HAP-1 (cell line): ENCODE data around the gene ORC3.
"Not testable (repeated sequence)": the region's sequence is repeated elsewhere in the genome, so short reads cannot be mapped to it uniquely, and the experiment has no call there.

ENCODE experiments used
- DNase-seq, 2 experiments: peaks; one replicate each; pipeline ENCODE4 v3.0.0-alpha.2; 2016 to 2020; ENCODE audit warnings: low spot score in 2 of 2
- H3K27me3 ChIP-seq: fragments of 250-450 bp; sonication (Bioruptor Pico); 2 replicates; pipeline ENCODE4 v1.5.1; 2020; ENCODE audit warnings: low read depth, mild to moderate bottlenecking, moderate library complexity
- H3K36me3 ChIP-seq: fragments of 250-450 bp; sonication (Bioruptor Pico); replicated peaks from 2 replicates; pipeline ENCODE4 v1.5.1; 2020; ENCODE audit warnings: mild to moderate bottlenecking
- H3K4me1 ChIP-seq: fragments of 250-450 bp; sonication (Bioruptor Pico); 2 replicates; pipeline ENCODE4 v1.5.1; 2020; ENCODE audit warnings: mild to moderate bottlenecking
- H3K4me3 ChIP-seq: fragments of 250-450 bp; sonication (Bioruptor Pico); 2 replicates; pipeline ENCODE4 v1.5.1; 2020; ENCODE audit warnings: mild to moderate bottlenecking, moderate library complexity
- H3K9me3 ChIP-seq: fragments of 250-450 bp; sonication (Bioruptor Pico); 2 replicates; pipeline ENCODE4 v1.5.1; 2020; ENCODE audit warnings: mild to moderate bottlenecking, moderate library complexity
- in situ Hi-C: fragments of 300-500 bp; cut with MboI; formaldehyde crosslinking; loops from 3 replicates; pipeline ENCODE4 v1.14.3; 2020; ENCODE audit warnings: low sequenced_read_pairs, inconsistent platforms, mixed read lengths

The ORC3 gene

DNA sequence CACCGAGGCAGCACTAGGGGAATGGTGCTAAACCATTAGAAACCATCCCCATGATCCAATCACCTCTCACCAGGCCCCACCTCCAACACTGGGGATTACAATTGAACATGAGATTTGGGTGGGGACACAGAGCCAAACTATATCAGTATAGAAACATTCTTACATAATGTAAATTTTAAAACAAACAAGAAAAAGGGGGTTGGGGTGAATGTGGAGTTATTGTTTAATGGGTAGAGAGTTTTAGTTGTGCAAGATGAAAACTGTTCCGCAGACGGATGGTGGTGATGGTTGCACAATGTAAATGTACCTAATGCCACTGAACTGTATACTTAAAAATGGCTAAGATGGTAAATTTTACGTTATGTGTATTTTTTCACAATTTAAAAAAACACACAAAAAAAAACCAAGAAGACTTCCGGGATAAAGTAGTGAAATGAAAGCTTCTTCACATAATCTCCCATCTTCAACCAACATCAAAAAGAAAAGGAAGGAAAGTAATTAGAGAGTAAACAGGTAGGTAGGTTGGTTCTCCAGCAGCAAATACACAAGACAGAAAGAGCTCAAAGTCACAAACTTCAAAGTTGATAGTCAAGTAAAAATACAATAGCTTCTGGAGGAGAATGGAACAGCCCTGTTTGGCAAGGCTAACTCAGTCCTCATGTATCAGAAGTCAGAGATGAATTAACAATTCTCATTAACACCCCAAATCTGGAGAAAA is 16.5 kb upstream of the ORC3 start:
- Histone ChIP-seq H3K27me3 (no peaks in the 10 kb centered on the region), H3K4me3 (no peak overlapping the region), H3K9me3 (no peaks in the 10 kb centered on the region), H3K36me3 (no peaks in the 10 kb centered on the region), H3K4me1 (peaks cover 10% of the 10 kb centered on the region)
- no peak for DNase-seq
- in situ Hi-C loops, result no loop called here

DNA sequence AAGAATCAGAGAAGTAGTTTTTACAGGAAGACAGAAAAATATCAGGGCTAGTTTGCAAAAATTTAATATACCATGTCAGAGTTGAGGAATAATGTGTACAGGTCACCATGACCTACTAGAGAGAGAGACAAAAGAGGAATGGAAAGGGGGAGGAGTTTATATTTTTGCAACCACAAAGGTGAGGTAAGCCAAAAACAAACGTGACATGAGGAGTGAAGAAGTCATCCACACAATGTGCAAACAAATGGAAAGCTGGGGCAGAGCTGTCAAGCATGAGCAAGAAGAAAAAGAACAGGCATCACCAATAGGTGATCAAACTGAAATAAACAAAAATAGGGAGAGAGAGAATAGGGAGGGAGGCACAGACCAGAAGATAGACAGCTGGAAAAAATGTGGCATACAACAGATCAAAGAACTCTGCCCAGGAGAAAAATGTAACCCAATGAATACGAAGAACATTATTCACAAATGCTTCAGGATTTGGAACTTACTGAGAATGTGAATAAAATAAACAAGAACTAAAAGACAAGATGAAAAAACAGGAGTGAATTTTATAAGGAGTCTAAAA is 15.6 kb upstream of the ORC3 start:
- H3K9me3 ChIP-seq, result no peaks in the 10 kb centered on the region
- in situ Hi-C loops, result no loop called here
- H3K4me3 ChIP-seq, result no peak overlapping the region
- no peaks in the 10 kb centered on the region for H3K27me3 ChIP-seq
- DNase-seq, result no peak
- peaks cover 17% of the 10 kb centered on the region for H3K4me1 ChIP-seq
- peaks cover 4% of the 10 kb centered on the region; the same call in 1 of the 2 replicates for H3K36me3 ChIP-seq

DNA sequence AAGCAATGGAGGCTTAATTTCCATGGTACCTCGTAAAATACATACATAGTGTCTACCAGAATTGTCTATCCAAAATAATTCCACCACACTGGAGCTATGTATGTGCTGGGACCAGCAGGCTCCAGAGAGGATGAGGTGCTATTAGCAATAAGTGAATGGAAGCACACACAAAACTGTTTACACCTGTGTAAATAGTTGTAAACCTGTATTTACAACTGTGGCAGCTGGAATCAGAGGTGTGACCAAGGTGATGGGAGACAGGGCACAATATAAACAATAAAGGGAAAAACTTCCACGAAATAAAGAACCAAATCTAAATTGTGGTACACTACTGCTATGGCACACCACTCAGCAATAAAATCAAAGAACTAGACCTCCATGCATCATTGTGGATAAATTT is 14.5 kb upstream of the ORC3 start:
- peaks cover 4% of the 10 kb centered on the region; the same call in 1 of the 2 replicates for H3K36me3 ChIP-seq
- H3K4me1 ChIP-seq, result peaks cover 17% of the 10 kb centered on the region
- DNase-seq, result no peak
- in situ Hi-C loops, result no loop called here
- H3K27me3 ChIP-seq, result no peaks in the 10 kb centered on the region
- no peaks in the 10 kb centered on the region for H3K9me3 ChIP-seq
- no peak overlapping the region for H3K4me3 ChIP-seq

DNA sequence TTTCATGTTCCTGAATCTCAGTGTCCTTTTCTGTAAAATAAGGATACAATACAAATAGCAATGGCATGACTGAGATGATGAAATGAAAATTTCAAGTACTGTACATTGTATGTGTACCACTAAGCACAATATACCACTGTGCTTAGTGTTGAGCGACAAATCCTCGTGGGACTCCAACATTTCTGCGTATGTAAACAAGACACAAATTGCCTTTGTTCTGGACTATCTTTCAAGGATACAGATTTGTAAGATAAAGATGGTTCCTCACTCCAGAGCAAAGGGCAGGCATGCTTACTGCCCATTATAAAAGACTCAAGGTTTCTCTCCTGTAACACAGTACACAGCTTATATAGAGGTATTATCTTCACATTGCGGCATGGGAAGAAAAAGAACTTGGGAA is 6.1 kb upstream of the ORC3 start:
- Histone ChIP-seq H3K4me3 (no peak overlapping the region), H3K36me3 (peaks cover 34% of the 10 kb centered on the region), H3K27me3 (no peaks in the 10 kb centered on the region), H3K9me3 (no peaks in the 10 kb centered on the region), H3K4me1 (peaks cover 35% of the 10 kb centered on the region)
- DNase-seq, result peak; percentile 45 to 62
- in situ Hi-C loops, result no loop called here

DNA sequence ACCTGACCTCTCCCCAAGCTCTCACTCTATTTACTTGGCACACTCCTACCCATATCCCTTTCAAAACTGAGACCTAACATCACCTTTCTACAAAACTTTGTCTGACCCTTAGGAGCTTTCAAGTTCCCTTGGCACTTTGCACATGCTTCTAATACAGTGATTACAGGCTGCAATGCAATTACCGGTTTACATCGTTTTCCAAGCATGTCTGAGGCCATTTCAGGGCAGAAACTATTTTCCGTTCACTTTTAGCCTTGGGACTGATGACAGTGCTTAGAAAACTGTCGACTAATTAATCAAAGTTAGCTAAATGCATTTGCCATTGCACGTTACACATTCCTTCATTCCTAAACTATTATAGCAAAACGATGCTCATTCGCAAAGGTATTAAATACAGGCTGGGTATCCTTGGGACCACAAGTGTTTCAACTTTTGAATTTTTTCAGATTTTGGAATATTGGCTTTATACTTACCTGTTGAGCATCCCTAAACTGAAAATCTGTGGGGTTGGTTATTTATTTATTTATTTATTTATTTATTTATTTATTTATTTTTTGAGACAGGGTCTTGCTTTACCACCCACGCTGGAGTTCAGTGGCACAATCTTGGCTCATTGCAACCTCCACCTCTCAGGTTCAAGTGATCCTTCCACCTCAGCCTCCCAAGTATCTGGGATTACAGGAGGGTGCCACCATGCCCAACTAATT is 3.4 kb upstream of the ORC3 start:
- H3K4me1 ChIP-seq, result peaks cover 32% of the 10 kb centered on the region
- in situ Hi-C loops, result no loop called here
- no peaks in the 10 kb centered on the region for H3K9me3 ChIP-seq
- no peaks in the 10 kb centered on the region for H3K27me3 ChIP-seq
- H3K36me3 ChIP-seq, result peaks cover 23% of the 10 kb centered on the region
- DNase-seq, result no peak
- no peak overlapping the region for H3K4me3 ChIP-seq

DNA sequence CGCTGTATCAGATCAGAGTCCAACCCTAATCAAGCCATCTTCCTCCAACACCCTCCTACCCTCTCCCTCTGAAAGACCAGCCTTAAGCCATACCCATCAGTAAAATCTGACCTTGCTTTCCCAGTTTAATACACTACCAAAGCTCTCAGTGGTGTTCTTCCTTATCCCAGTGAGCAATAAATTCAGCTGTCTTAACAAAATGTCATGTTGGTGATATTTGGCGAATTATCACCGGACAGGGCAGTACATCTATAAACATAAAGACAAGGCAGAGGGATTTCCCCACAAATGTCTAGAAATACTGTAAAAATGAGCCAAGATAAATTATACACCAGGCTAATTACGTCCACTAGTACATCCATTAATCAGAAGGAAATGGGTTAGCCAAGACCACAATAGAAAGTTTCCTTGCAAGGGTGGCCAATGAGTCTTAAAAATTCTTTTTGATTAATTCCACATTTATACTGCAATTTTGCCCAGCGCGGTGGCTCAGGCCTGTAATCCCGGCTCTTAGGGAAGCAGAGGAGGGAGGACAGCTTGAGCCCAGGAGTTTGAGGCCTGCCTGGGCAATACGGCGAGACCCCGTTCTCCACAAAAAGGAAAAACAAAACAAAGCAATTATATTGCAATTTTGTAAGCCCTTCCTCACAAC is 1.1 kb upstream of the ORC3 start:
- in situ Hi-C loops, result no loop called here
- Histone ChIP-seq H3K4me1 (peaks cover 23% of the 10 kb centered on the region), H3K9me3 (no peaks in the 10 kb centered on the region), H3K27me3 (no peaks in the 10 kb centered on the region), H3K36me3 (peaks cover 18% of the 10 kb centered on the region), H3K4me3 (peak overlapping the region; percentile 88)
- no peak for DNase-seq

DNA sequence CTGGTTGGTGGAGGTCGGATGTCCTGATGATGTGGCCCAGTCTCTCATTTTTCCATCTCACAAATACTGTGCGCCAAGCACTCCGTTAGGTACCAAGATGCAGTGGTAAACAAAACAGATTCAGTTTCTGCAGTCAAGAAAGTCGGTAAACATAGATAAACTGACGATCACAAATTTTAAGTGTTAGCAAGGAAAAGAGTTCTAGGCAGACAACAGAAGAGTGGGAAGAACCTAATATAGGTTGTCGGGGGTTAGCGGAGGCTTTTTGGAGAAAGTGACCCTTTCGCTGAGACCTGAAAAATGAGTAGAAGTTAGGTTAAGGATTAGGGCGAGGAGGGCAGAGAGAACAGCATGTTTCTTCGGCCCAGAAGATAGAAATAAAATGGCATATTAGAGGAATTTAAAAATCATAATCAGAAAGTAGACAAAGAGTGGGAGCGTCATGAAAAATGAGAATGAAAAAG is 514 bp downstream of the ORC3 start:
- in situ Hi-C loops, result no loop called here
- peak overlapping the region; percentile 88 for H3K4me3 ChIP-seq
- H3K4me1 ChIP-seq, result peaks cover 13% of the 10 kb centered on the region
- no peak for DNase-seq
- H3K27me3 ChIP-seq, result no peaks in the 10 kb centered on the region
- H3K9me3 ChIP-seq, result no peaks in the 10 kb centered on the region
- H3K36me3 ChIP-seq, result peaks cover 23% of the 10 kb centered on the region

DNA sequence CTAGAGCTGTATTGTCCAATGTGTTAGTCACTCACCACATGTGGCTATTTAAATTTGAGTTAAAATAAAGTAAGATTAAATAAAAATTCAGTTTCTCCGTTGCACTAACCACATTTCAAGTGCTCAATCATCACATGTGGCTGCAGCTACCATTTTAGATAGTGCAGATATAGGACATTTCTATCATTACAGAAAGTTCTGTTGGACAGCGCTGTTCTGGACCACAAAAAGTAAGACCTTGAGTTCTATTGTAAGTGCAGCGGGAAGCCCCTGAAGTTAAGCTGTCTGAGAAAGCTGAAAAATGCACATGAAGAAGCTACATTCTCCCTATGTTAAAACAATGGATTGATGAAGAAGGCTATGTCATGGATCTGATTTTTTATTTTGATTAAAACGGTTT is 1.1 kb downstream of the ORC3 start:
- in situ Hi-C loops, result no loop called here
- peaks cover 26% of the 10 kb centered on the region for H3K36me3 ChIP-seq

DNA sequence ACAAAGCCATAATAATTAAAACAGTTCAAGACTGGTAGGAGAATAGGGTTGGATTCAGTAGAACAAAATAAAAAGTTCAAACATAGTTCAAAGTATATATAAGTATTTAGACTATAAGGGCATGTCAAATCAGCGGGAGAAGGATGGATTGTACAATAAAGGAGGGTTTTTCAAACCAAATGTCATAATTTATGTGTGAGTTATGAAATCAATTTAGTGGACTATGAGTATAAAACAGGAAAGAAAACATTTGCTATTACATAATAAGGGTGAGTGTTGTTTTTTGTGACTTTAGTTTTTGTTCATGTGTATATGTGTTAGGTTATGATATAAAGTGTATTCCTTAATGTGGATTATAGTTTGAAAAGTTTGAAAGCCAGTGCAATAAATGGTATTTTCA is 10.6 kb downstream of the ORC3 start:
- no peaks in the 10 kb centered on the region for H3K9me3 ChIP-seq
- peaks cover 15% of the 10 kb centered on the region for H3K36me3 ChIP-seq
- H3K4me1 ChIP-seq, result peaks cover 6% of the 10 kb centered on the region
- DNase-seq, result no peak
- no peaks in the 10 kb centered on the region for H3K27me3 ChIP-seq
- in situ Hi-C loops, result no loop called here
- no peak overlapping the region for H3K4me3 ChIP-seq

More for the DNA sequence above, 1.1 kb downstream of the ORC3 start:
- DNase-seq, result no peak
- Histone ChIP-seq H3K9me3 (no peaks in the 10 kb centered on the region), H3K4me3 (peak overlapping the region; percentile 88), H3K27me3 (no peaks in the 10 kb centered on the region), H3K4me1 (peaks cover 13% of the 10 kb centered on the region)

DNA sequence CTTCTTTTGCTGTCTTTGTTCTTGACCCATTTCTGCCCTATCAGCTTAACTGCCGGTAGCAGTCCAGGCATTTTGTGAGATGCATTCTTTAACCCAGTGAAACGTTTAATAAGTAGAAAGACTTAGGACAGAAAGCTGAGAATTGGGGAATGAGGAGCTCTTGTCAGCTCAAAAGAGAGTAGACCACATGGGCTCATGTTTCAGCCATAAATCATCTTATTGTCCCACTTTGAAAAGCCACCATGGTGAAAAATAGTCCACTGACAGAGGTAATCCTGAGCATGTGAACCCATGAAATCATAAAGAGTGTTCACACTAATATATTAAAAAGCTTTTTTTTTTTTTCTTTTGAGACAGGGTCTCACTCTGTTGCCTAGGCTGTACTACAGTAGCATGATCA is 16.3 kb downstream of the ORC3 start:
- DNase-seq, result peak; percentile 27 to 82
- Histone ChIP-seq H3K4me3 (no peak overlapping the region), H3K4me1 (peaks cover 17% of the 10 kb centered on the region), H3K9me3 (no peaks in the 10 kb centered on the region), H3K36me3 (peaks cover 22% of the 10 kb centered on the region), H3K27me3 (no peaks in the 10 kb centered on the region)
- in situ Hi-C loops, result no loop called here

DNA sequence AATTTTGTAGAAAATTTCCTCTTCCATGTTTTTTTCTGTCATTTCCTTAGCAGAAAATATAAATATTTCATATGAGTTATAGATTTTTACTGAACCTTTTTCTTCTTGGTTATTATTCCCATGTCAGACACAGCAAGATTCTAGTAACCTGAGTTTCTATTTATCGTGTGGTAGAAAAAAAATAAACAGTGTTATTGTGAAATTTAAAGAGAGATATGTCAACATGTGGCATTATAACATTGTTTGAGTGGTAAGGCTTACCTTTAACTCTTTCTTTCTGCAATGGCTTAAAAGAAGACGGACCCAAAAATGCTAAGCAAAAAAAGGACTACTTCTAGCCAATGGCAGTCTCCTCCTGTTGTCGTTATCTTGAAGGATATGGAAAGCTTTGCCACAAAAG is 18.9 kb downstream of the ORC3 start:
- Histone ChIP-seq H3K4me1 (peaks cover 21% of the 10 kb centered on the region), H3K4me3 (no peak overlapping the region), H3K9me3 (no peaks in the 10 kb centered on the region), H3K36me3 (peaks cover 35% of the 10 kb centered on the region), H3K27me3 (no peaks in the 10 kb centered on the region)
- in situ Hi-C loops, result no loop called here
- no peak for DNase-seq

DNA sequence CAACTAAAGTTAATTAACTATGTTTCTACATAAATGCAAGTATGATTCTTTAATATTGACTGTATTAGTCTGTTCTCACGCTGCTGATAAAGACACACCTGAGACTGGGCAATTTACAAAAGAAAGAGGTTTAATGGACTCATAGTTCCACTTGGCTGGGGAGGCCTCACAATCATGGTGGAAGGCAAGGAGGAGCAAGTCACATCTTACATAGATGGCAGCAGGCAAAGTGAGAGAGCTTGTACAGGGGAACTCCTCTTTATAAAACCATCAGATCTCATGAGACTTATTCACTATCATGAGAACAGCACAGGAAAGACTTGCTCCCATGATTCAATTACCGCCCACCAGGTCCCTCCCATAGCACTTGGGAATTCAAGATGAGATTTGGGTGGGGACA is 23.1 kb downstream of the ORC3 start:
- DNase-seq, H3K27me3 ChIP-seq, H3K4me3 ChIP-seq, in situ Hi-C loops, H3K9me3 ChIP-seq: not testable (repeated sequence)
- H3K4me1 ChIP-seq, result peaks cover 15% of the 10 kb centered on the region
- H3K36me3 ChIP-seq, result peaks cover 38% of the 10 kb centered on the region

DNA sequence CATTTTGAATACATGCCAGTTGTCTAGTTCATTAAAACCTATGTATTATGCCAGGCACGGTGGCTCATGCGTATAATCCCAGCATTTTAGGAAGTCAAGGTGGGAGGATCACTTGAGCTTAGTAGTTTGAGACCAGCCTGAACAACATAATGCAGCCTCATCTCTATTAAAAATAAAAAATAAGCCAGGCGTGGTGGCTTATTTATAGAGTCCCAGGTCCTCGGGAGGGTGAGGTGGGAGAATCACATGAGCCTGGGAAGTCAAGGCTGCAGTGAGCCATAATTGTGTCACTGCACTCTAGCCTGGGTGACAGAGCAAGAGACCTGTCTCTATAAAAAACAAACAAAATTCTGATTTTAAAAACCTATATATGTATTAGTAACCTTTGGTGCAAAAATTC is 27.5 kb downstream of the ORC3 start:
- in situ Hi-C loops, result no loop called here
- DNase-seq, result no peak
- H3K9me3 ChIP-seq, result no peaks in the 10 kb centered on the region
- peaks cover 15% of the 10 kb centered on the region for H3K4me1 ChIP-seq
- H3K36me3 ChIP-seq, result peaks cover 43% of the 10 kb centered on the region
- H3K4me3 ChIP-seq, result no peak overlapping the region
- H3K27me3 ChIP-seq, result no peaks in the 10 kb centered on the region

DNA sequence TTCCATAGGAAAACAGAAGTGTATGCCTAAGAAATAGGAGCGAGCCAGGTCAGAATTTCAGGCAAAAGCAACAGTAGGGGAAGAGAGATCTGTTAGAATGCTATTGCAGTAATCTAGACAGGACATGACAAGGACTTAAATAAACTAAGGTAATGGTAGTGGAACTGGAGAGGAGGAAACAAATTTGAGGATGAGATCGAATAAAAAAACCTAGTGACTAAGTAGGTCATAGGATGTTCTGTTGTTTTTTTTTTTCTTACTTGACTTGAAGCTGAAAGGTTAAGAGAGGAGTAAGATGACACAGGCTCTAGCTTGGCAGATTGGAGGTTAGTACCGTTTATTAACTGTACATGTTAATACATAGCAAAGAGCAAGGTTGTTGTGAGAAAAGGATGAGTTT is 28.6 kb downstream of the ORC3 start:
- Histone ChIP-seq H3K36me3 (peaks cover 41% of the 10 kb centered on the region), H3K4me1 (peaks cover 14% of the 10 kb centered on the region), H3K9me3 (no peaks in the 10 kb centered on the region), H3K4me3 (no peak overlapping the region), H3K27me3 (no peaks in the 10 kb centered on the region)
- DNase-seq, result no peak
- in situ Hi-C loops, result no loop called here
